ENCODE data around the gene PSMB8. TPM values are rescaled to one million over a fixed set of nuclear protein-coding genes. Genes with fewer than 3 reads are reported as not detected.

The PSMB8 gene
- total and polyA plus RNA-seq, 2 of the 4 experiments (the other 2 are of a cell fraction), result 31.6 to 33.3 TPM

DNA sequence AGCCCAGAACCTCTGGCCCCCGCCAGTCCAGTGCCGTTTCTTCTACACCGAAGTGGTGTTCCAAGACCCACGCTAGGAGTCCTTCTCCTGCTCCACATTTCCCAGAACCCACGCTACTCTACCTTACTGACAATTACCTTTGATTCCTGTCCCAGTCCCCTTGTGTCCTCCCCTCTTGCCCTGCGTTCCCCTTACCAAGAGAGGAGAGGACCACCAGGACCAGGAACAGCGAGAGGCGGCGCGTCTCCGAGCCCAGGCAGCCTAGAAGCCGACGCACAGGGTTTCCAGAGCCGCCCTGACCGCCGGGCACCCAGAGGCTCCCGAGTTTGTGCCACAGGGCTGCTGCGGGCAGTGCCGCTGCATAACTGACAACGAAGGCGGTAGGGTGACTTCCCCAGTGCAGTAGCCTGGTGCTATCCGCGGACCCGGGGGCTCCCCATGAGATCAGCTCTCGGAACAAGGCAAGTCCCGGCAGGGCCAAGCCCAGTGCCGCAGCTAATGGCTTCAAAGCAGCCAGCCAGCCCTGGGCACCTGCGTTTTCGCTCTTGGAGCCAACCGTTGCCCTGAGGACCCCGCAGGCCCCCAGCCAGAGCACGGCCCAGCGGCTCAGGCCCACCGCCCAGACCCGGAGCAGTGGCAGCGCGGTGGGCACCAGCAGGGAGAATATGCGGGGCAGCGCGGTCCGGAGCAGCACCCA lies 9.1 kb upstream of the PSMB8 start:
- H3K27ac ChIP-seq (ENCODE audit: insufficient read depth, low read length), result peak overlapping the region; percentile 64
- peak overlapping the region; percentile 16; the same call in 1 of the 2 replicates for H4K5ac ChIP-seq (ENCODE audit: low read depth, low read length)
- no peaks in the 10 kb centered on the region for H3K27me3 ChIP-seq (ENCODE audit: control insufficient read depth, insufficient read depth, low read length)
- peak overlapping the region; percentile 78 for H3K9ac ChIP-seq (ENCODE audit: low read depth, low read length)
- H2BK120ac ChIP-seq (ENCODE audit: low read depth, low read length), result peak overlapping the region; percentile 61
- H3K36me3 ChIP-seq (ENCODE audit: control insufficient read depth, insufficient read depth, low read length), result peaks cover 18% of the 10 kb centered on the region
- H3K23ac ChIP-seq (ENCODE audit: low read depth, low read length), result peak overlapping the region; percentile 98
- H3K18ac ChIP-seq (ENCODE audit: low read depth, low read length), result peak overlapping the region; percentile 46; the same call in 1 of the 2 replicates
- H4K91ac ChIP-seq (ENCODE audit: insufficient read depth, low read depth, low read length), result peak overlapping the region; percentile 62
- peaks cover 18% of the 10 kb centered on the region for H3K9me1 ChIP-seq (ENCODE audit: insufficient read depth, low read length)
- WGBS, 2 experiments (ENCODE audit: extremely low coverage in 2 of 2, insufficient read length in 1 of 2), result 1% methylated on average over 30 of the region's 41 CpGs; no CpG with 5 or more reads in 1 of the 2 experiments
- peak overlapping the region; percentile 94 for H2AK9ac ChIP-seq (replicated peaks; ENCODE audit: low read depth, low read length, poor library complexity)
- peaks cover 8 to 39% of the 10 kb centered on the region in 2 experiments for H3K79me1 ChIP-seq (ENCODE audit: low read depth in 1 of 2, low read length in 2 of 2)
- DNase-seq, result peak; percentile 18
- ATAC-seq (ENCODE audit: low read depth), result peak; percentile 38
- peak overlapping the region; percentile 93 for H3K4ac ChIP-seq (ENCODE audit: low read depth, low read length)
- TF ChIP-seq, protein P1, sequence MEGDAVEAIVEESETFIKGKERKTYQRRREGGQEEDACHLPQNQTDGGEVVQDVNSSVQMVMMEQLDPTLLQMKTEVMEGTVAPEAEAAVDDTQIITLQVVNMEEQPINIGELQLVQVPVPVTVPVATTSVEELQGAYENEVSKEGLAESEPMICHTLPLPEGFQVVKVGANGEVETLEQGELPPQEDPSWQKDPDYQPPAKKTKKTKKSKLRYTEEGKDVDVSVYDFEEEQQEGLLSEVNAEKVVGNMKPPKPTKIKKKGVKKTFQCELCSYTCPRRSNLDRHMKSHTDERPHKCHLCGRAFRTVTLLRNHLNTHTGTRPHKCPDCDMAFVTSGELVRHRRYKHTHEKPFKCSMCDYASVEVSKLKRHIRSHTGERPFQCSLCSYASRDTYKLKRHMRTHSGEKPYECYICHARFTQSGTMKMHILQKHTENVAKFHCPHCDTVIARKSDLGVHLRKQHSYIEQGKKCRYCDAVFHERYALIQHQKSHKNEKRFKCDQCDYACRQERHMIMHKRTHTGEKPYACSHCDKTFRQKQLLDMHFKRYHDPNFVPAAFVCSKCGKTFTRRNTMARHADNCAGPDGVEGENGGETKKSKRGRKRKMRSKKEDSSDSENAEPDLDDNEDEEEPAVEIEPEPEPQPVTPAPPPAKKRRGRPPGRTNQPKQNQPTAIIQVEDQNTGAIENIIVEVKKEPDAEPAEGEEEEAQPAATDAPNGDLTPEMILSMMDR (conservative IDR thresholded peaks at IDR 0.05; ENCODE audit: low read depth, low read length), result no peak
- TF ChIP-seq MAZ (IDR thresholded peaks at IDR 0.05; ENCODE audit: borderline replicate concordance, low read depth, low read length), result 0 out of 2 replicates have a peak, but pooled peaks have one; percentile 3
- H4K20me1 ChIP-seq (ENCODE audit: insufficient read depth, low read length), result no peaks in the 10 kb centered on the region
- H2AK5ac ChIP-seq (ENCODE audit: low read depth, low read length), result peak overlapping the region; percentile 84
- peaks cover 4% of the 10 kb centered on the region for H3K4me1 ChIP-seq (ENCODE audit: control insufficient read depth, insufficient read depth, low read length)
- CTCF ChIA-PET, result interaction anchor here (1.0 to 4.4 kb wide), 4 partner anchors 8 to 15 kb away, joined by 3 to 44 read pairs (median 10); partner anchors contain the start of gene TAP2
- peak overlapping the region; percentile 99 for H2AFZ ChIP-seq (replicated peaks; ENCODE audit: low read length, poor library complexity)
- H2BK20ac ChIP-seq (ENCODE audit: low read depth, low read length), result no peak overlapping the region; the same call in 1 of the 2 replicates
- in situ Hi-C loops (cut with MboI; ENCODE audit: low sequenced_read_pairs) (no loop called here), intact Hi-C loops (cut with micrococcal nuclease) (no loop called here), dilution Hi-C loops (cut with HindIII; ENCODE audit: low sequenced_read_pairs, unreplicated experiment) (no loop called here)
- H3K4me3 ChIP-seq (ENCODE audit: insufficient read depth, low read depth, low read length), result peak overlapping the region; percentile 57
- H3K4me2 ChIP-seq (ENCODE audit: low read depth, low read length), result peak overlapping the region; percentile 94
- POLR2A ChIA-PET (ENCODE audit: unreplicated experiment), result interaction anchor here (0.6 kb wide), 4 partner anchors 10 to 123 kb away, joined by 3 to 5 read pairs (median 4); no protein-coding TSS in a partner anchor
- peak overlapping the region; percentile 98 for H3K14ac ChIP-seq (replicated peaks; ENCODE audit: low read depth, low read length)
- H3K9me3 ChIP-seq (ENCODE audit: control insufficient read depth, insufficient read depth, low read length), result no peaks in the 10 kb centered on the region
- BruUV-seq (replicated peaks), result no TSS peak
- H3K56ac ChIP-seq (ENCODE audit: extremely low read depth, insufficient read depth, low read length), result peak overlapping the region; percentile 94
- H2BK15ac ChIP-seq (ENCODE audit: low read depth, low read length), result no peak overlapping the region
- peak overlapping the region; percentile 36 to 81; a peak in 3 of 4 replicates for H4K8ac ChIP-seq (ENCODE audit: low read depth in 2 of 2, low read length in 2 of 2)
- peak overlapping the region; percentile 69 for H2BK5ac ChIP-seq (ENCODE audit: low read depth, low read length, poor library complexity, severe bottlenecking)

Data from IMR-90 (cell line).